ENCODE data around the gene PAK4. TPM values are rescaled to one million over a fixed set of nuclear protein-coding genes. Genes with fewer than 3 reads are reported as not detected.
A peak's percentile ranks its signal among the peaks of the same experiment; 100 is the strongest.

PAK4 gene
- total RNA-seq, 1 donor from 2014 or later, result 19.4 TPM

GRCh38 chr19:39130337-39131254 lies 5.0 kb downstream of the PAK4 start:
- Histone ChIP-seq H3K27me3 (no peaks in the 10 kb centered on the region), H3K4me1 (peaks cover 85% of the 10 kb centered on the region), H3K36me3 (no peaks in the 10 kb centered on the region), H3K27ac (peak overlapping the region; percentile 47), H3K4me3 (no peak overlapping the region), H3K9me3 (no peaks in the 10 kb centered on the region)
- intact Hi-C loops (cut with DNase I), result no loop called here
- no peak for DNase-seq (ENCODE audit: extremely low spot score in 2 of 2)
- no peak for TF ChIP-seq CTCF (IDR thresholded peaks at IDR 0.05)

GRCh38 chr19:39131255-39131755 lies 5.7 kb downstream of the PAK4 start:
- Histone ChIP-seq H3K9me3 (no peaks in the 10 kb centered on the region), H3K27me3 (no peaks in the 10 kb centered on the region), H3K27ac (peak overlapping the region; percentile 47), H3K4me3 (no peak overlapping the region), H3K4me1 (peaks cover 86% of the 10 kb centered on the region), H3K36me3 (no peaks in the 10 kb centered on the region)
- TF ChIP-seq CTCF (IDR thresholded peaks at IDR 0.05) (no peak), POLR2AphosphoS5 (IDR thresholded peaks at IDR 0.05; ENCODE audit: insufficient read depth in 1 of 2, low read depth in 1 of 2) (no peak), POLR2A (IDR thresholded peaks at IDR 0.05) (no peak)
- no peak for DNase-seq (ENCODE audit: extremely low spot score in 2 of 2)
- intact Hi-C loops (cut with DNase I), result no loop called here

- DNase-seq (ENCODE audit: extremely low spot score in 2 of 2), result no peak
- Histone ChIP-seq H3K4me1 (peaks cover 84% of the 10 kb centered on the region), H3K27me3 (no peaks in the 10 kb centered on the region), H3K27ac (no peak overlapping the region), H3K36me3 (no peaks in the 10 kb centered on the region), H3K4me3 (no peak overlapping the region), H3K9me3 (no peaks in the 10 kb centered on the region)
- TF ChIP-seq POLR2A (IDR thresholded peaks at IDR 0.05) (no peak), POLR2AphosphoS5 (IDR thresholded peaks at IDR 0.05; ENCODE audit: insufficient read depth in 1 of 2, low read depth in 1 of 2) (no peak), CTCF (IDR thresholded peaks at IDR 0.05) (no peak)
- intact Hi-C loops (cut with DNase I), result no loop called here
These were observed 6.9 kb downstream of the PAK4 start for GRCh38 chr19:39132344-39132969.

- intact Hi-C loops (cut with DNase I), result no loop called here
- DNase-seq (ENCODE audit: extremely low spot score in 2 of 2), result no peak
- Histone ChIP-seq H3K27ac (no peak overlapping the region), H3K4me3 (no peak overlapping the region), H3K9me3 (no peaks in the 10 kb centered on the region), H3K36me3 (no peaks in the 10 kb centered on the region), H3K4me1 (peaks cover 76% of the 10 kb centered on the region), H3K27me3 (no peaks in the 10 kb centered on the region)
- TF ChIP-seq CTCF (IDR thresholded peaks at IDR 0.05) (no peak), POLR2A (IDR thresholded peaks at IDR 0.05) (no peak), POLR2AphosphoS5 (IDR thresholded peaks at IDR 0.05; ENCODE audit: insufficient read depth in 1 of 2, low read depth in 1 of 2) (no peak)
These were observed 8.1 kb downstream of the PAK4 start for GRCh38 chr19:39133431-39134270.

Measured in vagina (tissue), 2 donors.